Thoracic aorta (tissue), 2 donors: ENCODE results near the gene MRTFB. TPM values are rescaled to one million over a fixed set of nuclear protein-coding genes. Genes with fewer than 3 reads are reported as not detected.

Experiments
- ATAC-seq: fragments of 150-250 bp; one replicate; pipeline ENCODE4 v1.8.0; 2017; ENCODE audit warnings: low read depth; ENCODE audit not compliant: insufficient number of reproducible peaks, low FRiP score
- DNase-seq: peaks from one replicate; pipeline ENCODE4 v3.0.0-alpha.2; 2020; ENCODE audit warnings: low spot score
- H3K27ac ChIP-seq, 2 donors: fragments of 200-600 bp; sonication (generic); 1 replicate in 1 of 2; 2 replicates in 1 of 2; pipeline ENCODE4 v1.5.1; 2016; ENCODE audit warnings: mild to moderate bottlenecking in 2 of 2, moderate library complexity in 2 of 2
- H3K27me3 ChIP-seq: fragments of 200-600 bp; sonication (generic); replicated peaks from 2 replicates; pipeline ENCODE4 v1.6.0; 2016; ENCODE audit warnings: mild to moderate bottlenecking; ENCODE audit not compliant: insufficient read depth
- H3K36me3 ChIP-seq: fragments of 200-600 bp; sonication (generic); one replicate; pipeline ENCODE4 v1.5.1; 2016
- H3K4me1 ChIP-seq, 2 donors: fragments of 200-600 bp; sonication (generic); 1 replicate in 1 of 2; 2 replicates in 1 of 2; pipeline versions ENCODE4 v1.5.1 to v1.6.0; 2016; ENCODE audit warnings: low read depth in 2 of 2, mild to moderate bottlenecking in 1 of 2; ENCODE audit not compliant: control insufficient read depth in 1 of 2
- H3K4me3 ChIP-seq: fragments of 200-600 bp; sonication (generic); 2 replicates; pipeline ENCODE4 v1.5.1; 2016; ENCODE audit warnings: mild to moderate bottlenecking
- H3K9me3 ChIP-seq: fragments of 200-600 bp; sonication (generic); 2 replicates; pipeline ENCODE4 v1.5.1; 2016
- total RNA-seq, 2 donors: library from RNA; depleted of rRNA; stranded (reverse); fragments of >200 nt; gene quantifications; one replicate each; pipeline versions ENCODE4 v1.1.0 to v1.2.3, GENCODE V29; 2016
- TF ChIP-seq, protein P1 (sequence below): fragments of 200-600 bp; sonication (generic); IDR thresholded peaks from one replicate; pipeline ENCODE4 v1.5.1; 2019; ENCODE audit warnings: antibody characterized with exemption

The MRTFB gene
- total RNA-seq, 2 donors from 2014 or later: 38.0 to 73.8 TPM

DNA sequence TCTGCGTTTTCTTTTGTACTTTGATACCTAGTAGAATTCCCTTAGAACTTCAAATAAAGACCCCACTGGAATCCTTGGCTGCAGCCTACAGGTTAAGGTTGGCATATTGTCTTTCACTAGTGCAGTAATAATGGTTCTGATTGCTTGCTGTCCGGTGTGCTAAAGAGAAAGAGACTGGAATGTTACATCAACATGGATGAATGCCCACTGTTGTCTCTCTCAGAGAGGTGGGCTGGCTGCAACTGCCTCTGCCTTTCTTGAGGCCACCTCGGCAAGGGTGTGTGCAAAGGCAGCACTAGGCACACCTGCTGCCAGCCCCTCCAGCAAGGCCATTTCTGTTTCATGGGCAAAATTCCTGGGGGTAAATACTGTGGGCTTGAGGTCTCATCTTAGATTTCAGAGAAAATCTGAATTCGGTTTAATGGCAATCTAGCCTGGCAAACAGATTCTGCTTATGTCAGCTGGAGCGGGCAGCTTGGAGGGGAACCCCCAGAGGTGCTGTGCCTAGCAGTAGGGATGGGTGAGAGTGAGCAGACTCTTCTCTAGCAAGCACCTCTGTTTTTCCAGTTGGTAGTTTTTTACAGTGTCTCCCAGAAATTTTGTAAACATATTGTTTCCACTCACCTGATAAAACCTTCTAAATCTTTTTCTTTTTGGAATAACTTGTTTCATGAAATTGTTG lies 54.0 kb downstream of the MRTFB start:
- no peaks in the 10 kb centered on the region for H3K36me3 ChIP-seq
- TF ChIP-seq, protein P1, sequence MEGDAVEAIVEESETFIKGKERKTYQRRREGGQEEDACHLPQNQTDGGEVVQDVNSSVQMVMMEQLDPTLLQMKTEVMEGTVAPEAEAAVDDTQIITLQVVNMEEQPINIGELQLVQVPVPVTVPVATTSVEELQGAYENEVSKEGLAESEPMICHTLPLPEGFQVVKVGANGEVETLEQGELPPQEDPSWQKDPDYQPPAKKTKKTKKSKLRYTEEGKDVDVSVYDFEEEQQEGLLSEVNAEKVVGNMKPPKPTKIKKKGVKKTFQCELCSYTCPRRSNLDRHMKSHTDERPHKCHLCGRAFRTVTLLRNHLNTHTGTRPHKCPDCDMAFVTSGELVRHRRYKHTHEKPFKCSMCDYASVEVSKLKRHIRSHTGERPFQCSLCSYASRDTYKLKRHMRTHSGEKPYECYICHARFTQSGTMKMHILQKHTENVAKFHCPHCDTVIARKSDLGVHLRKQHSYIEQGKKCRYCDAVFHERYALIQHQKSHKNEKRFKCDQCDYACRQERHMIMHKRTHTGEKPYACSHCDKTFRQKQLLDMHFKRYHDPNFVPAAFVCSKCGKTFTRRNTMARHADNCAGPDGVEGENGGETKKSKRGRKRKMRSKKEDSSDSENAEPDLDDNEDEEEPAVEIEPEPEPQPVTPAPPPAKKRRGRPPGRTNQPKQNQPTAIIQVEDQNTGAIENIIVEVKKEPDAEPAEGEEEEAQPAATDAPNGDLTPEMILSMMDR: no peak
- no peaks in the 10 kb centered on the region for H3K4me1 ChIP-seq
- no peak for ATAC-seq
- no peaks in the 10 kb centered on the region for H3K27me3 ChIP-seq
- H3K27ac ChIP-seq: no peak overlapping the region
- no peak overlapping the region for H3K4me3 ChIP-seq
- no peaks in the 10 kb centered on the region for H3K9me3 ChIP-seq
- no peak for DNase-seq

- no peaks in the 10 kb centered on the region for H3K4me1 ChIP-seq
- no peak overlapping the region for H3K4me3 ChIP-seq
- no peaks in the 10 kb centered on the region for H3K27me3 ChIP-seq
- H3K9me3 ChIP-seq: no peaks in the 10 kb centered on the region
- TF ChIP-seq, protein P1: no peak
- ATAC-seq (no peak), DNase-seq (no peak)
- H3K27ac ChIP-seq: no peak overlapping the region
- no peaks in the 10 kb centered on the region for H3K36me3 ChIP-seq
Measured at GRCh38 chr16:14125708-14126107, 54.6 kb downstream of the MRTFB start.

GRCh38 chr16:14128097-14128496 lies 57.0 kb downstream of the MRTFB start:
- DNase-seq (no peak), ATAC-seq (no peak)
- H3K36me3 ChIP-seq: no peaks in the 10 kb centered on the region
- no peaks in the 10 kb centered on the region for H3K27me3 ChIP-seq
- no peaks in the 10 kb centered on the region for H3K9me3 ChIP-seq
- no peak overlapping the region for H3K4me3 ChIP-seq
- TF ChIP-seq, protein P1: no peak
- H3K4me1 ChIP-seq: peaks cover 0 to 8% of the 10 kb centered on the region in 2 donors
- no peak overlapping the region for H3K27ac ChIP-seq

GRCh38 chr16:14129502-14129901 lies 58.4 kb downstream of the MRTFB start:
- Histone ChIP-seq H3K36me3 (no peaks in the 10 kb centered on the region), H3K9me3 (no peaks in the 10 kb centered on the region), H3K27ac (no peak overlapping the region), H3K27me3 (no peaks in the 10 kb centered on the region), H3K4me3 (no peak overlapping the region), H3K4me1 (peaks cover 0 to 8% of the 10 kb centered on the region in 2 donors)
- ATAC-seq: no peak
- TF ChIP-seq, protein P1: no peak
- no peak for DNase-seq

DNA sequence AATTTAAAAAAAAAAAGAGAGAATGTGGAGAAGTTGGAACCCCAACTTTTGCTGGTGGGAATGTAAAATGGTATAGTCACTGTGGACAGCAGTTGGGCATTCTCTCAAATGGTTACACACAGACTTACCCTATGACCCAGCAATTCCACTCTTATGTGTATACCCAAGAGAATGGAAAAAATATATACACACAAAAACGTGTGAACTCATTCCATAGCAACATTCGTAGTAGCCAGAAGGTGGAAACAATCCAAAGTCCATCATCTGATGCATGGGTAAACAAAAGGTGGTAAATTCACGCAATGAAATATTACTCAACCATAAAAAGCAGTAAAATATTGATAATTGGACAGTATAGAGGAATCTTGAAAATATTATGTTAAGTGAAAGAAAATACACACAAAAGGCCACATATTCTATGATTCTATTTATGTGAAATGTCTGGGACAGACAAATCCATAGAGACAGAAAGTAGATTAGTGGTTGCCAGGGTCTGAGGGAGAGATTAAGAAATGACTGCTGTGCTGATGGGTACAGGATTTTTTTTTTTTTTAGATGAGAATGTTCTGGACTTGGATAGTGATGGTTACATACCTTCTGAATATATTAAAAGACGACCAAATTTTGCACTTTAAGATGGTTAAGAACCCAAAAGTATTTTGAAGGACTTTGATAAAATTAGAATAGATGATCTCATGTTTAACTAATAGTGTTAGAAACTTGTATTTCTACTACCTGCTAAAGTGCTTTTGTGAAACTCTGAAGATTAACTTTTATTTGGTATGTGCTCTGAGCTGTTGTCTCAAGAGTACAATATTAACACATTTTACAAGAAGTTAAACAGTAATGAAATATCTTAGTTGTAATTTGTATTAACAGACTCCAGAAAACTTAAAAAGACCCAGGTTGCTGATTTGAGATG lies 60.9 kb downstream of the MRTFB start:
- H3K27ac ChIP-seq: no peak overlapping the region
- no peaks in the 10 kb centered on the region for H3K9me3 ChIP-seq
- ATAC-seq: no peak
- DNase-seq: no peak
- no peaks in the 10 kb centered on the region for H3K36me3 ChIP-seq
- TF ChIP-seq, protein P1: no peak
- H3K4me1 ChIP-seq: peaks cover 0 to 8% of the 10 kb centered on the region in 2 donors
- no peak overlapping the region for H3K4me3 ChIP-seq
- H3K27me3 ChIP-seq: no peaks in the 10 kb centered on the region
